H9 (cell line): ENCODE data around the gene TRAPPC13. TPM values are rescaled to one million over a fixed set of nuclear protein-coding genes. Genes with fewer than 3 reads are reported as not detected.

Experiments used
- DNase-seq: peaks from one replicate; pipeline ENCODE4 v3.0.0-alpha.2; 2017
- H2AFZ ChIP-seq: one replicate; pipeline ENCODE4 v1.6.1; 2013; ENCODE audit warnings: mild to moderate bottlenecking, low read length, control low read depth, moderate library complexity
- H2AK5ac ChIP-seq: 2 replicates; pipeline ENCODE4 v1.6.1; 2013; ENCODE audit warnings: low read length, control low read depth, mixed read lengths; ENCODE audit not compliant: insufficient read length
- H2BK120ac ChIP-seq: one replicate; pipeline ENCODE4 v1.6.1; 2013; ENCODE audit warnings: low read depth, mild to moderate bottlenecking, low read length, control low read depth, inconsistent platforms; ENCODE audit not compliant: poor library complexity, severe bottlenecking
- H2BK12ac ChIP-seq: 2 replicates; pipeline ENCODE4 v1.6.1; 2013; ENCODE audit warnings: low read length, control low read depth, mixed read lengths, low read depth; ENCODE audit not compliant: insufficient read length
- H2BK15ac ChIP-seq: 2 replicates; pipeline ENCODE4 v1.6.1; 2013; ENCODE audit warnings: low read depth, low read length, control low read depth
- H2BK20ac ChIP-seq: one replicate; pipeline ENCODE4 v1.6.1; 2013; ENCODE audit warnings: low read depth, mild to moderate bottlenecking, low read length, control low read depth, inconsistent platforms; ENCODE audit not compliant: poor library complexity, severe bottlenecking
- H2BK5ac ChIP-seq: 2 replicates; pipeline ENCODE4 v1.6.1; 2013; ENCODE audit warnings: low read length, control low read depth, mixed read lengths; ENCODE audit not compliant: insufficient read length
- H3K14ac ChIP-seq: 2 replicates; pipeline ENCODE4 v1.6.1; 2013; ENCODE audit warnings: low read length, control low read depth; ENCODE audit not compliant: insufficient read depth
- H3K18ac ChIP-seq: 2 replicates; pipeline ENCODE4 v1.6.1; 2013; ENCODE audit warnings: low read depth, mild to moderate bottlenecking, mixed read lengths, low read length, control low read depth; ENCODE audit not compliant: insufficient read length
- H3K23ac ChIP-seq: 2 replicates; pipeline ENCODE4 v1.6.1; 2013; ENCODE audit warnings: low read length, control low read depth, mixed read lengths, low read depth; ENCODE audit not compliant: insufficient read length
- H3K23me2 ChIP-seq: 2 replicates; pipeline ENCODE4 v1.6.1; 2013; ENCODE audit warnings: low read depth, mild to moderate bottlenecking, mixed read lengths, low read length, control low read depth; ENCODE audit not compliant: insufficient read length, poor library complexity, severe bottlenecking
- H3K27ac ChIP-seq: 2 replicates; pipeline ENCODE4 v1.5.1; 2013; ENCODE audit warnings: low read length, control low read depth, mixed read lengths, low read depth; ENCODE audit not compliant: insufficient read length
- H3K27me3 ChIP-seq: 2 replicates; pipeline ENCODE4 v1.6.1; 2013; ENCODE audit warnings: low read length, control low read depth, inconsistent platforms; ENCODE audit not compliant: insufficient read depth
- H3K4ac ChIP-seq: 2 replicates; pipeline ENCODE4 v1.6.1; 2013; ENCODE audit warnings: low read depth, mild to moderate bottlenecking, control low read depth, inconsistent platforms, low read length, moderate library complexity
- H3K4me1 ChIP-seq: 2 replicates; pipeline ENCODE4 v1.6.1; 2013; ENCODE audit warnings: low read length, control low read depth, inconsistent platforms; ENCODE audit not compliant: insufficient read depth
- H3K4me2 ChIP-seq: 2 replicates; pipeline ENCODE4 v1.6.1; 2013; ENCODE audit warnings: low read length, control low read depth, mixed read lengths; ENCODE audit not compliant: insufficient read length, insufficient read depth
- H3K56ac ChIP-seq: 2 replicates; pipeline ENCODE4 v1.6.1; 2013; ENCODE audit warnings: low read depth, mild to moderate bottlenecking, mixed read lengths, low read length, control low read depth; ENCODE audit not compliant: insufficient read length
- H3K79me1 ChIP-seq: 2 replicates; pipeline ENCODE4 v1.6.1; 2013; ENCODE audit warnings: low read depth, mild to moderate bottlenecking, moderate library complexity, low read length, control low read depth, inconsistent platforms; ENCODE audit not compliant: insufficient read depth, poor library complexity, severe bottlenecking
- H3K79me2 ChIP-seq: 2 replicates; pipeline ENCODE4 v1.6.1; 2013; ENCODE audit warnings: low read length, control low read depth, inconsistent platforms; ENCODE audit not compliant: insufficient read depth
- H3K9ac ChIP-seq: 2 replicates; pipeline ENCODE4 v1.6.1; 2013; ENCODE audit warnings: low read length, control low read depth, mixed read lengths; ENCODE audit not compliant: insufficient read length; ENCODE audit errors: extremely low read depth
- H3K9me3 ChIP-seq: one replicate; pipeline ENCODE4 v1.6.1; 2013; ENCODE audit warnings: low read depth, low read length, inconsistent platforms; ENCODE audit not compliant: control insufficient read depth
- H3T11ph ChIP-seq: one replicate; pipeline ENCODE4 v1.6.1; 2013; ENCODE audit warnings: mild to moderate bottlenecking, low read length, control low read depth, inconsistent platforms
- H4K20me1 ChIP-seq: one replicate; pipeline ENCODE4 v1.6.1; 2013; ENCODE audit not compliant: control insufficient read depth, insufficient read length, insufficient read depth
- H4K5ac ChIP-seq: 2 replicates; pipeline ENCODE4 v1.6.1; 2013; ENCODE audit warnings: low read depth, mild to moderate bottlenecking, mixed read lengths, low read length, control low read depth; ENCODE audit not compliant: insufficient read length
- H4K8ac ChIP-seq: replicated peaks from 2 replicates; pipeline ENCODE4 v1.6.1; 2013; ENCODE audit warnings: low read length, control low read depth, mixed read lengths, low read depth; ENCODE audit not compliant: insufficient read length
- H4K91ac ChIP-seq: 2 replicates; pipeline ENCODE4 v1.6.1; 2013; ENCODE audit warnings: low read depth, mild to moderate bottlenecking, moderate library complexity, mixed read lengths, low read length, control low read depth; ENCODE audit not compliant: insufficient read length
- H3K27ac Mint-ChIP-seq, 3 experiments: 2 replicates in 2 of 3; 3 replicates in 1 of 3; pipeline ENCODE4 v1.8.0; 2020 to 2021; ENCODE audit warnings: mixed read lengths in 3 of 3, mild to moderate bottlenecking in 1 of 3, moderate library complexity in 1 of 3
- H3K27me3 Mint-ChIP-seq: 2 replicates; pipeline ENCODE4 v1.8.0; 2021; ENCODE audit warnings: low read depth, mild to moderate bottlenecking, moderate library complexity, mixed read lengths
- H3K36me3 Mint-ChIP-seq, 3 experiments: 2 replicates in 2 of 3; 3 replicates in 1 of 3; pipeline ENCODE4 v1.8.0; 2020 to 2021; ENCODE audit warnings: low read depth in 3 of 3, mixed read lengths in 3 of 3; ENCODE audit not compliant: insufficient read depth in 1 of 3
- H3K4me1 Mint-ChIP-seq, 2 experiments: 2 replicates each; pipeline ENCODE4 v1.8.0; 2020; ENCODE audit warnings: mixed read lengths in 2 of 2
- H3K4me3 Mint-ChIP-seq, 2 experiments: 2 replicates in 1 of 2; 3 replicates in 1 of 2; pipeline ENCODE4 v1.8.0; 2020 to 2021; ENCODE audit warnings: mild to moderate bottlenecking in 2 of 2, mixed read lengths in 2 of 2, moderate library complexity in 1 of 2
- H3K9me3 Mint-ChIP-seq, 2 experiments: 2 replicates in 1 of 2; 3 replicates in 1 of 2; pipeline ENCODE4 v1.8.0; 2020; ENCODE audit warnings: mild to moderate bottlenecking in 2 of 2, mixed read lengths in 2 of 2, moderate library complexity in 1 of 2
- WGBS: extraction: QIAGEN DNeasy Blood & Tissue Kit; methylation state at CpG from one replicate; pipeline ENCODE4 v1.1.7; 2013; ENCODE audit warnings: missing lambda C conversion rate, low lambda C conversion rate, mixed read lengths; ENCODE audit not compliant: insufficient read length; ENCODE audit errors: extremely low coverage; 5-methylcytosine and 5-hydroxymethylcytosine counted together
- total RNA-seq: library from RNA; stranded (reverse); gene quantifications from 2 replicates; pipeline ENCODE4 v1.2.1, GENCODE V29; 2021
- TF ChIP-seq, protein P1 (sequence below): fragments of 200-600 bp; sonication (generic); conservative IDR thresholded peaks from 3 replicates; pipeline ENCODE4 v1.8.0; 2021; ENCODE audit warnings: antibody characterized with exemption, mild to moderate bottlenecking

Gene TRAPPC13
- total RNA-seq, 1 experiment from 2014 or later = 16.7 TPM

GRCh38 chr5:65668696-65669095 lies 43.9 kb downstream of the TRAPPC13 start:
- Histone ChIP-seq H4K5ac (no peak overlapping the region), H3K23ac (no peak overlapping the region), H4K20me1 (no peaks in the 10 kb centered on the region), H3K56ac (no peak overlapping the region), H3K79me2 (no peaks in the 10 kb centered on the region), H2AFZ (no peak overlapping the region), H3K9me3 (no peaks in the 10 kb centered on the region), H3K4me1 (no peaks in the 10 kb centered on the region), H3K18ac (no peak overlapping the region), H2BK15ac (no peak overlapping the region), H2BK5ac (no peak overlapping the region), H2AK5ac (no peak overlapping the region), H3K4me2 (no peak overlapping the region), H3K79me1 (no peaks in the 10 kb centered on the region), H3K4ac (no peak overlapping the region), H4K8ac (no peak overlapping the region), H2BK120ac (no peak overlapping the region), H3T11ph (no peak overlapping the region), H2BK20ac (no peak overlapping the region), H3K27ac (no peak overlapping the region), H3K27me3 (no peaks in the 10 kb centered on the region), H4K91ac (no peak overlapping the region), H2BK12ac (no peak overlapping the region), H3K9ac (no peak overlapping the region), H3K23me2 (no peaks in the 10 kb centered on the region), H3K14ac (no peak overlapping the region)
- 100% methylated on average over 1 of the region's 7 CpGs for WGBS
- H3K27ac Mint-ChIP-seq = no peak overlapping the region
- no peaks in the 10 kb centered on the region for H3K4me1 Mint-ChIP-seq
- H3K4me3 Mint-ChIP-seq = no peak overlapping the region
- no peaks in the 10 kb centered on the region for H3K9me3 Mint-ChIP-seq
- H3K27me3 Mint-ChIP-seq = no peaks in the 10 kb centered on the region
- TF ChIP-seq, protein P1, sequence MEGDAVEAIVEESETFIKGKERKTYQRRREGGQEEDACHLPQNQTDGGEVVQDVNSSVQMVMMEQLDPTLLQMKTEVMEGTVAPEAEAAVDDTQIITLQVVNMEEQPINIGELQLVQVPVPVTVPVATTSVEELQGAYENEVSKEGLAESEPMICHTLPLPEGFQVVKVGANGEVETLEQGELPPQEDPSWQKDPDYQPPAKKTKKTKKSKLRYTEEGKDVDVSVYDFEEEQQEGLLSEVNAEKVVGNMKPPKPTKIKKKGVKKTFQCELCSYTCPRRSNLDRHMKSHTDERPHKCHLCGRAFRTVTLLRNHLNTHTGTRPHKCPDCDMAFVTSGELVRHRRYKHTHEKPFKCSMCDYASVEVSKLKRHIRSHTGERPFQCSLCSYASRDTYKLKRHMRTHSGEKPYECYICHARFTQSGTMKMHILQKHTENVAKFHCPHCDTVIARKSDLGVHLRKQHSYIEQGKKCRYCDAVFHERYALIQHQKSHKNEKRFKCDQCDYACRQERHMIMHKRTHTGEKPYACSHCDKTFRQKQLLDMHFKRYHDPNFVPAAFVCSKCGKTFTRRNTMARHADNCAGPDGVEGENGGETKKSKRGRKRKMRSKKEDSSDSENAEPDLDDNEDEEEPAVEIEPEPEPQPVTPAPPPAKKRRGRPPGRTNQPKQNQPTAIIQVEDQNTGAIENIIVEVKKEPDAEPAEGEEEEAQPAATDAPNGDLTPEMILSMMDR = no peak
- DNase-seq = no peak
- H3K36me3 Mint-ChIP-seq = peaks cover 0 to 21% (median 2%) of the 10 kb centered on the region in 3 experiments; a peak in 4 of 7 replicates
